ENCODE measurements around the gene MYO5C.

The MYO5C gene

DNA sequence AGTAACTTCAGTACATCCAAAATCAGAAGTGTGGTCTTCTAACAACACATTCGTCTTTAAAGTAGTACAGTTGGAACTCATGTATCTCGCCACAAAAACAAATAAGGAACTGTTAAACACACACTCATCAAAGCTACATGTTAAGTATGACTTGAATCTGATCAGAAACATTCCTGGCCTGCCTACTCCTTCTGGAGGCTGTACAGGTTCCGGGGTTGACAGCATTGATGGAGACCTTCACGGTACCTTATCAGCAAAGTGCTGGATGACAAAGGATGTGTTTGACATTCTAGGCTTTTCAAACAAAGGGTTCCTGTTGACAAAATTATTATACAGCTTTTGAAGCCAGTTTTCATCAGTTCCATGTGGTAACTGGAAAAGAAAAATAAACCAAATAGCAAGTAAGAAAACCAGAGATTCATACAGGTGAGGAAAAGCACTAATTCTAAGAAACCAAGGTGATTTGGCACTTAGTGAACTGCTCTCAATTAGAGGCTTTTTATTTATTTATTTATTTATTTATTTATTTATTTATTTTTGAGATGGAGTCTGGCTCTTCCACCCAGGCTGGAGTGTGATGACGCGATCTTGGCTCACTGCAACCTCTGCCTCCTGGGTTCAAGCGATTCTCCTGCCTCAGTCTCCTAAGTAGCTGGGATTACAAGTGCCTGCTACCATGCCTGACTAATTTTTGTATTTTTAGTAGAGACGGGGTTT is 44.3 kb downstream of the MYO5C start:
- Histone ChIP-seq H3K9me3 (ENCODE audit: severe bottlenecking) (no peaks in the 10 kb centered on the region), H3K4me1 (ENCODE audit: insufficient read depth, poor library complexity, severe bottlenecking) (peaks cover 37% of the 10 kb centered on the region), H3K4me3 (ENCODE audit: severe bottlenecking) (no peak overlapping the region), H3K27ac (ENCODE audit: poor library complexity, severe bottlenecking) (no peak overlapping the region), H3K27me3 (ENCODE audit: insufficient read depth, poor library complexity, severe bottlenecking) (no peaks in the 10 kb centered on the region), H3K36me3 (ENCODE audit: low read depth) (peaks cover 66% of the 10 kb centered on the region)
- ATAC-seq (ENCODE audit: low read depth) (no peak), DNase-seq (ENCODE audit: low spot score) (no peak)
- TF ChIP-seq CTCF (IDR thresholded peaks at IDR 0.05; ENCODE audit: poor library complexity, severe bottlenecking): no peak

DNA sequence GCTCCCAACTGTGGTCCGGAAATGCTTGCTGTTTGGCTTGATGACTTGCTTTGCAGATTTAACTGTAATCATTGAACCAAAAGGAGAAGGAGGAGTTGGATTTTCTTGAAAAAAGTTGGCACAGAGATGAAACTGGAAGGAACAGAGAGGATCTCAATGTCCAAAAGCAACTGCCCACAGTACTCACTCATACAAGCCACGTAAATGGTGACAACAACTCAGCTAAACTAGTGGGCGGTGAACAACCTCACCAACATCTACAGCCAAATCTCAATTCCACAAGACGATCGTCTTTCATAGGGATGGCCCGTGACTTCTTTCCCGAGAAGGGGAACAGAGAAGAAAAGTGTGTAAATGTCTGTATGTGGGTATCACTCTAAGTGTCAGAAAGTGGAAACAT is 48.1 kb downstream of the MYO5C start:
- Histone ChIP-seq H3K4me3 (ENCODE audit: severe bottlenecking) (no peak overlapping the region), H3K4me1 (ENCODE audit: insufficient read depth, poor library complexity, severe bottlenecking) (peaks cover 16% of the 10 kb centered on the region), H3K27ac (ENCODE audit: poor library complexity, severe bottlenecking) (no peak overlapping the region), H3K9me3 (ENCODE audit: severe bottlenecking) (no peaks in the 10 kb centered on the region), H3K27me3 (ENCODE audit: insufficient read depth, poor library complexity, severe bottlenecking) (no peaks in the 10 kb centered on the region), H3K36me3 (ENCODE audit: low read depth) (peaks cover 63% of the 10 kb centered on the region)
- ATAC-seq (ENCODE audit: low read depth) (no peak), DNase-seq (ENCODE audit: low spot score) (no peak)
- TF ChIP-seq CTCF (IDR thresholded peaks at IDR 0.05; ENCODE audit: poor library complexity, severe bottlenecking): no peak

GRCh38 chr15:52246686-52247431 is 48.7 kb downstream of the MYO5C start:
- H3K27ac ChIP-seq (ENCODE audit: poor library complexity, severe bottlenecking): no peak overlapping the region

GRCh38 chr15:52243697-52244555 is 51.7 kb downstream of the MYO5C start:
- H3K36me3 ChIP-seq (ENCODE audit: low read depth): peaks cover 61% of the 10 kb centered on the region
- H3K4me1 ChIP-seq (ENCODE audit: insufficient read depth, poor library complexity, severe bottlenecking): no peaks in the 10 kb centered on the region
- no peaks in the 10 kb centered on the region for H3K9me3 ChIP-seq (ENCODE audit: severe bottlenecking)
- no peak for DNase-seq (ENCODE audit: low spot score)
- no peaks in the 10 kb centered on the region for H3K27me3 ChIP-seq (ENCODE audit: insufficient read depth, poor library complexity, severe bottlenecking)
- no peak for ATAC-seq (ENCODE audit: low read depth)
- TF ChIP-seq CTCF (IDR thresholded peaks at IDR 0.05; ENCODE audit: poor library complexity, severe bottlenecking): no peak
- H3K27ac ChIP-seq (ENCODE audit: poor library complexity, severe bottlenecking): no peak overlapping the region
- H3K4me3 ChIP-seq (ENCODE audit: severe bottlenecking): no peak overlapping the region

More at GRCh38 chr15:52246686-52247431, 48.7 kb downstream of the MYO5C start:
- H3K36me3 ChIP-seq (ENCODE audit: low read depth): peaks cover 63% of the 10 kb centered on the region
- H3K4me3 ChIP-seq (ENCODE audit: severe bottlenecking): no peak overlapping the region
- peaks cover 11% of the 10 kb centered on the region for H3K4me1 ChIP-seq (ENCODE audit: insufficient read depth, poor library complexity, severe bottlenecking)
- no peaks in the 10 kb centered on the region for H3K9me3 ChIP-seq (ENCODE audit: severe bottlenecking)
- DNase-seq (ENCODE audit: low spot score) (no peak), ATAC-seq (ENCODE audit: low read depth) (no peak)
- no peak for TF ChIP-seq CTCF (IDR thresholded peaks at IDR 0.05; ENCODE audit: poor library complexity, severe bottlenecking)
- H3K27me3 ChIP-seq (ENCODE audit: insufficient read depth, poor library complexity, severe bottlenecking): no peaks in the 10 kb centered on the region

All from RWPE2 (cell line).